ENCODE data around the gene ADAT3.
A peak's percentile ranks its signal among the peaks of the same experiment; 100 is the strongest.

ADAT3 gene

DNA sequence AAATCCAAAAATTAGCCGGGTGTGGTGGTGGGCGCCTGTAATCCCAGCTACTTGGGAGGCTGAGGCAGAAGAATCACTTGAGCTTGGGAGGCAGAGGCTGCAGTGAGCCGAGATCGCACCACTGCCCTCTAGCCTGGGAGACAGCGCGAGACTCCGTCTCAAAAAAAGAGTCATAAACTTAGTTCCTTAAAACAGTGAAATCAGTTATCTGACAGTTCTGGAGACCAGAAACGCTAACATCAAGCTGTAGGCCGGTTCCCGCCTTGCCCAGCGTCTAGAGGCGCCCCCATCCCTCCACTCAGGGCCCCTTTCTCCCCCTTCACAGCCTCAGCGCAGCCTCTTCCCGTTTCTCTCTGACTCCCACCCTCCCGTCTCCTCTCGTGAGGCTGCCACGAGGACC is 11.9 kb downstream of the ADAT3 start:
- no peak for DNase-seq

DNA sequence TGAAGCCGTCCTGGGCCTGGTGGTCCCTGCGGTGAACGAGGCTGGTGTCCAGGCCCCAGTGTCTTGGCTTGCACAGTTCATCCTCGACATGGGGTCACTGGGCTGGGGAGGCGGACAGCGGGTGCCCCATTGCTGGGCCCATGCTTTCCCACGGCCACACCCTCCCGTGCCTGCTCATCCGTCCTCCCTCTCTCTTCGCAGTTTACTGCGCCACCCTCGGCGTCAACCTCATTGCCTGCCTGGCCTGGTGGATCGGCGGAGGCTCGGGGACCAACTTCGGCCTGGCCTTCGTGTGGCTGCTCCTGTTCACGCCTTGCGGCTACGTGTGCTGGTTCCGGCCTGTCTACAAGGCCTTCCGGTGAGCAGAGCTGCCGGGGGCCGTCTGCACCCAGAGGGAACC is 12.7 kb downstream of the ADAT3 start:
- DNase-seq = no peak

DNA sequence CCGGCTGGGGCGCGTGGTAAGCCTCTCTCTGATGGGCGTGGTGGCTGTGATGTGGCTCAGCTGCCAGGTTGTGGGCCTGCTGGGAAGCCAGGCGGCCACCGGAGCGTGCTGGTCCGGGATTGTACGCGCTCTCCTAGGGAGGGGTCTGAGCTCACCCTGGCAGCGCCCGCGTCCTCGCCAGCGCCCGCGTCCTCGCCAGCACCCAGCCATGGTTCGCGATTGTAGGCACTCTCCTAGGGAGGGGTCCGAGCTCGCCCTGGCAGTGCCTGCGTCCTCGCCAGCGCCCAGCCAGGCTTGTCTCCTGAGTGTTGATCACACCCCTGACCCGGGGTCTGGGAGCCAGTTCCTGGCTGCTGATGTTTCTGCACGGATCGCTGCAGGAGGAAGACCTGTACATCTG is 13.8 kb downstream of the ADAT3 start:
- no peak for DNase-seq

DNA sequence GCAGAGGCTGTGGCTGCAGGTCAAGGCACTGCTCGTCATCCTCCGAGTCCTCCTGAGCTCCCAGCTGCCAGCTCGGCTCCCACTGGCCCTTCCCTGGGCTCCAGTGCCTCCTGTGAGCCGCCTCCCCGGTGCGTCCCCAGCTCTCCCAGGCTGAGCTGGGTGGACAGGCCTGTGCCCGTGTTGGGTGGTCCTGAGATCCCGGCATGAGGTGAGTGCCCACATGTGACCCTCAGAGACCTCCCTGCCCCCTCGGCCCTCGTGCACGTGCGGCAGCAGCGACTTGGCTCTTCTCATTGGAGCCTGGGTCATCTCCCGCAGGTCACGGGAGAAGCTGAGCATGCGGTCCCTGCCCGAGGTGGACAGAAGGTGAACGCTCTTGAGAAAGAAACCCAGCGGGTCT is 15.4 kb downstream of the ADAT3 start:
- DNase-seq = no peak

DNA sequence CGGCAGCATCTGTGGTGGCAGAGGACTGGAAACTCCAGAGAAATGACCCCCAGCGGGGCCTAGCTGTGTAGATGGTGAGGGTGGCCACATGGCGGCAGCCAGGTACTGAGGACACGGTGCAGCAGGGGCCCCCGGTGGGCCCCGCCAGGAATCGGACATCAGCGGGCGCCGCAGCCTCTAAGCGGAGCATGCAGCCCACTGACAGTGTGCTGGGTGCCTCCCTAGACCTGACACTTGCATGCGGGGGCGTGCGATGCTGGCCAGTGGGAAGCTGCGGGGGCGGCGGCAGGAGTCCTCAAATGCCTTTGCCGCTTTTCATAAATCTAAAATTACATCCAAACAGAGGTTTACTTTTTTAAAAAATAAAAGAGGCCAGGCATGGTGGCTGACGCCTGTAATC is 16.1 kb downstream of the ADAT3 start:
- no peak for DNase-seq

DNA sequence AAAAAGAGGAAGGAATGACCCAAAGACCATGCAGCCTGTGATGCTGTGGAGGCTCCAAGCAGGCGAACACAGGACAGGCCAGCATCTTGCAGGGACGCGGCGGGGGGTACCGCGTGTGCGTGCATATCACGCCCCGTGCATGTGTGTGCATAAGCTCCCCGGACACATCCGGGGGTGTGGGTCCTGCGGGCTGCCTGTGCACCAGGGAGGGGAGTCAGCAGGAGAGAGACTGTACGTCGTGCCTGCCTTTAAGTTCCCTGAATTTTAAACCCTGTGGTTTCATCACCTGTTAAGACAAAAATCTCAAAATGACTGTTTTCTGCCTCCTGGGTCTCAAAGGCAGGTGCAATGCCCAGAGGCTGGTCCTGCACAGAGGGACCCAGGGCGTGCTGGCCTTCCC is 16.6 kb downstream of the ADAT3 start:
- DNase-seq = no peak

DNA sequence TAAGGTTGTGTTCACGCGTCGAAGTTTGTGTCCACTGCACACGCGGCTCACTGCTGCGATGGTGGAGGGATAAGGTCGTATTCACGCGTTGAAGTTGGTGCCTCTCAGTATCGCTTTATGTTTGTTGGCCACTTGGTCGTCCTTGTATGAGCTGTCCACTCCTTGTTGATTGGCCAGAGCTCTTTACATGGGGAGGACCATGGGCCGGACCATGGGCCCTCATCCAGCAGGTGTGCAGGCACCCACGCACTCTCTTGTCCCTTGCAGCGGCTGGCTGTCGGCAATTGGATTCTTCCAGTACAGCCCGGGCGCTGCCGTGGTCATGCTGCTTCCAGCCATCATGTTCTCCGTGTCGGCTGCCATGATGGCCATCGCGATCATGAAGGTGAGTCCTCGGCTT is 17.6 kb downstream of the ADAT3 start:
- no peak for DNase-seq

DNA sequence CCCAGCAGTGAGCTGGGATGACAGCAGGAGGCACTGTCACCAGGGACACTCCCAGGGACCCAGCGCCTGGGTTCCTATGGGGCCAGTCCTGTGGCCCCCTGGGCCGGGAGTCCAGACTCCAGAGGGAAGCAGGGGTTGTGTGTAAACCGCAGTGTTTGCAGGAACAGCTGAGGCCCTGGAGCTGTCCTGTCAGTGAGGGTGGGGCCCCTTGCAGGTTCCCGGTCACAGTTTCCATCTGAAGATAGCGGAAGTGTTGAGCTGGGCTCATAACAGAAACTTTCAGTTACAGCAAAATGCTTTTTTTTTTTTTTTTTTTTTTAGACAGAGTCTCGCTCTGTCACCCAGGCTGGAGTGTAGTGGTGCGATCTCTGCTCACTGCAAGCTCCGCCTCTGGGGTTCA is 18.1 kb downstream of the ADAT3 start:
- no peak for DNase-seq

DNA sequence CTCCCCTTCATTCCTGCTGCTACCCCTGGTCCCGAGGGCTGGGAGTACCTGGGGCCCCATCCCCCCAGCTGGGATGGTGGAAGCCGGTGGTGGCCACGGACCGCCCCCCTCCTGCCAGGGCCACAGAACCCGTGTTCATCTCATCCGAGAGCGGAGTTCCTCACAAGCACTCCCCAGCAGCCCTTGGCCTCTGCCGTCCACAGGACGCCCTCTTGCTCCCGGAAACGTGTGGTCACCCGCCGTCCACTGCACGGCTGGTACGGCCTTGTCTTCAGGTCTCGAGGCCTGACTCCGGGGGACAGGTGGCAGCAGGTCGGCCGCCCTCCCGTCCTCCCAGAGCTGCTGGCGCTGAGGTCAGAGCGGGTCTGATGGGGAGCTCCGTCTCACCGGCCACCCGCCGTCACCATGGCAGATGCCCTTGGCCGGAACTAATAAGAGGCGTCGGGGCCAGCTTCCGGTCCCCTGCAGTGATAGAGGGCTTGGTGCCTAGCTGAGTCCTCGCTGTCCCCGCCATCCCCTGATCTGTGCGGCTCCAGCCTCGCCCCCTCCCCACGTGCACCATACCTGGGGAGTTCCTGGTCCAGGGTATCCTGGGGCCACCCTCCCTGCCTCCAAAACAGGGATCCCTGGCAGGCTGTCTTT is 19.2 kb downstream of the ADAT3 start:
- no peak for DNase-seq

DNA sequence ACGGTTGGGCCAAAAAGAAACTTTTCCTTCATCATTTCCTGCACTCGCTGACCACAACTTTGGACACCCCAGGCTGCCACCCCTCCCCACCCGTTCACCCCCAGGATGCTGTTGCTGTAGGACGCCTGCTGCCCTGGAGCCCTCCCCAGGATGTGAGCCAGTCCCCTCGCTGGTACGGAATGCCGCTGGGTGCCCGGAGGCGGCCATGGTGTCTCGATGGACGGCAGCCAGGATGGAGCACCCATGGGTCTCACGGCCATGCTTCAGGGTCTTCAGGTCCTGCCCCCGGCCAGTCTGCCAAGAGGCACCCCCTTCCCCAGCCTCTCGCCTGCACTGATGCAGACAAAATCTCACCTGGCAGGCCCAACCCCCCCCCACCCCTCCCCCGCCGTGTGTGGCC is 20.3 kb downstream of the ADAT3 start:
- DNase-seq = no peak

DNA sequence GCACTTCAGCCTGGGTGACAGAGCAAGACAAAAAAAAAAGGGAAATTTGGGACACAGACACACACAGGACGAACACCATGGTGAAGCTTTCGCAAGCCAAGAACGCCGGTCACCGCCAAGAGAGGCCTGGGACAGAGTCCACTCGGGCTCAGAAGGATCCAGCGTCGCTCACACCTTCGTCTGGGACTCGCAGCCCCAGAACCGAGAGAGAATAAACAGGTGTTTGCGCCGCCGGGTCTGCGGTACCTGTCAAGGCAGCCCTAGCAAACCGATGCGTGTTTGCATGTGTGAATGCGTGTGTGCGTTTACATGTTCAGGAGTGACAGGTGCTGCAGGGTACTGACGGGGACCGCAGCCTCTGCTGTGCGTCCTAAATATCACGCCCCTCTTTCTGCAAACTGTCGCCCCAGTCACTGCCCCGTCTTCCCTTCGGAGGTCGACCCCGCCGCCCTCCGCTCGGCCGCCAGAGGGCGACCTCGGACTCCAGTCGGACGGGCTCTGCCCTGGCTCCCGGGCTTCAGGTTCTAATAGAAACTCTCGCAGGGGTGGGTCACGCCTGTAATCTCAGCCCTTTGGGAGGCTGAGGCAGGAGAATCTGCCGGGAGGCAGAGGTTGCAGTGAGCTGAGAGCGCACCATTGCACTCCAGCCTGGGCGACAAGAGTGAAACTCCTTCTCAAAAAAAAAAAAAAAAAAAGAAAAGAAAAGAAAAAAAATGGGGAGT is 24.0 kb downstream of the ADAT3 start:
- peak; percentile 88 for DNase-seq

DNA sequence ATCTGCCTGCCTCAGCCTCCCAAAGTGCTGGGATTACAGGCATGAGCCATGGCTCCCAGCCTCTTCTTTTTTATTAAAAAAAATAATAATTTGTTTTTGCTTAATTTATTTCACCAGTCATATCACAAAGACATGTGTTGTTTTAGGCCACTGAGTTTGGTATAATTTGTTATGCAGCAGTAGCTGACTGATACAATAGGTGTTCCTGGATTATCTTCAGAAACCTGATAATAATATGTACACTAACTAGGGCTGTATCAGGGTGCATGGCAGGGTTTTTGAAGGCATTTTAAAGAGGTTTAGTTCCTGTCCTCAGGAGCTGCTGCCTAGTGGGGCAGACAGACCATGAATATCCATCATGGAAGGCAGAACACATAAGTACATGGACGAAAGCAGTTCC is 26.2 kb downstream of the ADAT3 start:
- DNase-seq = no peak

DNA sequence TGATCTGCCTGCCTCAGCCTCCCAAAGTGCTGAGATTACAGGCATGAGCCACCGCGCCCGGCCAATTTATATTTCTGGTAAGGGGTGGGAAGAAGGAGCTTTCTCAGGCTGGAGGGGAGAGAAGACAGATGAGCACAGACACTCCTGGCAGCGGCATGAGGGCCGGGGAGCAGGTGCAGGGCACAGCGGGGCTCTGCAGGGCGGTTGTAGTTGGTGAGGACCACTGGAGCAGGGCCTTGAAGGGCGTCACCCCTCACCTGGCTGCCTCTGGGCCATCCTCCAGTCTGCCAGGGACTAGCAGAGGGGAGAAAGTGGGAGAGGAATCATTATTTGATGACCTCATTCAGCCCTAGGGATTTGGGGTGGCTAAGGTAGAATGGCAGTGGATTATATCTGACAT is 27.2 kb downstream of the ADAT3 start:
- no peak for DNase-seq

DNA sequence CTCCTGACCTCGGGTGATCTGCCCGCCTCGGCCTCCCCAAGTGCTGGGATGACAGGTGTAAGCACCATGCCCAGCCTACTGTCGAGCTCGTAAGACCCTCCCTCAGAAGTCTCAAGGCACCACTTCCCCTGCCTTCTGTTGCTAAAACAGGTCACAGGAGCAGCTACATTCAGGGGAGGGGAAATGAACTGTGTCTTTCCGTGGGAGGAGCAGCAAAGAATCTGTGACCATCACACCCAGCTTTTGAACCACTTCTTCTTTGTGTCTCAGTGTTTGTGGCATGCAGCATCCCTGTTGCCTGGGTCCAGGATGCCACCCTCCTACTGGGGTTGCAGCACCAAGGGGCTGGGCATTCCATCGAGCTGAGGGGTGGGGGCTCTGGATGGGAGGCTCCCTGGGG is 28.0 kb downstream of the ADAT3 start:
- DNase-seq = no peak

DNA sequence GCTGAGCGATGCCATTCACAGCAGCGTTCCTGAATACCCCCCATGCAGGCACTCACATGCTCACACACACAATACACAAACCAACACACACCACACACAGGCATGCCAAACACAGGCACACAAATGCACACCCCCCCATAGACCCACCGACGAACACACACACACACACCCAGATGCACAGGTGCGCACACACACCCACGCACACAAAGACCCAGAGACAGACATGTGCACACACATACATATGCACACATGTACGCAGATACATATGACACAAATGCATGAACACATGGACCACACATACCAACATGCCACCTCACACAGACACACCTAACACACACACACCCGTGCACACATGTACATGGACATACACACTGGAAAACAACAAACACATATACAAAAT is 28.7 kb downstream of the ADAT3 start:
- DNase-seq = no peak

DNA sequence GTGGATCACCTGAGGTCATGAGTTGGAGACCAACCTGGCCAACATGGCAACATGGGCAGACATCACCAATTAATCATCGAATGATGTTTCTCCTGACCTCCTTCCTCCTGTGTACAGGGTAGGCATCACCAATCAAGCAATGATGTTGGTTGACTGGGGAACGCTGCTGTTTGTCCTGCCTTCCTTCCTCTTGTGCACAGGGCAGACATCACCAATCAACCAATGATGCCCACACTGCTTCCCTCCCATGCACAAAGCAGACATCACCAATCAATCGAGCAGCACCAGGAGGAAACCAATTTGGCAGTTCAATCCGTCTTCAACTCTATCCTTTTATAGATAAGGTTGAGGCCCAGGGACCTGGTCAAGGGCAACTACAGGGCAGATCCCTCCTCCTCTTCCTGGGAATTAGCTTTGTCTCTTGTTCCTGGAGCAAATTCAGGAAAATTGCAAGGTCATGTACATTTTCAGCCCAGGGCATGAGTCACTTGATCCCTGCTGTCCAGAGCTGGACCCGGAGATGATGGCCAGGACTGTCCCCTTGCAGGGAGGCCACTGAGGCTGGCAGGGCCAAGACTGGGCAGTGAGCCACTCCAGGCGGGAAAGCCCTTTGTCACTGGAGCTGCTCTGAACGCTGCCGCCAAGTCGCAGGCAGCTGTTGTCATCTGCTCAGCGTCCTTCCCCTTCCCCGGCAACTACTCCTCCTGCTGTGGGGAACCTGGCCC is 30.4 kb downstream of the ADAT3 start:
- DNase-seq = no peak

DNA sequence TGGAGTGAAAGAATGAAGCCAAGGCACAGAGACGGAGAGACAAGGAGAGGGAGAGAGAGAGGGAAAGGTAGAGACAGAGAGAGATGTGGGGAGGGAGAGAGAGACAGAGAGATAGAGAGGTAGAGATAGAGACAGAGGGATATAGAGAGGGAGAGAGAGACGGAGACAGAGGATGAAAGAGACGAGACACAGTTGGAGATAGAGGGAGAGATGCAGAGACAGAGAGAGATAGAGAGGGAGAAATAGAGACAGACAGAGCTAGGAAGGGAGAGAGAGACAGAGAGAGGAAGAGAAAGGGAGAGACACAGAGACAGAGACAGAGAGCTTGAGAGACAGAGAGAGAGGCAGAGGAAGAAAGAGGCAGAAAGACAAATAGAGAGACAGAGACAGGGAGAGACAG is 31.2 kb downstream of the ADAT3 start:
- no peak for DNase-seq

DNA sequence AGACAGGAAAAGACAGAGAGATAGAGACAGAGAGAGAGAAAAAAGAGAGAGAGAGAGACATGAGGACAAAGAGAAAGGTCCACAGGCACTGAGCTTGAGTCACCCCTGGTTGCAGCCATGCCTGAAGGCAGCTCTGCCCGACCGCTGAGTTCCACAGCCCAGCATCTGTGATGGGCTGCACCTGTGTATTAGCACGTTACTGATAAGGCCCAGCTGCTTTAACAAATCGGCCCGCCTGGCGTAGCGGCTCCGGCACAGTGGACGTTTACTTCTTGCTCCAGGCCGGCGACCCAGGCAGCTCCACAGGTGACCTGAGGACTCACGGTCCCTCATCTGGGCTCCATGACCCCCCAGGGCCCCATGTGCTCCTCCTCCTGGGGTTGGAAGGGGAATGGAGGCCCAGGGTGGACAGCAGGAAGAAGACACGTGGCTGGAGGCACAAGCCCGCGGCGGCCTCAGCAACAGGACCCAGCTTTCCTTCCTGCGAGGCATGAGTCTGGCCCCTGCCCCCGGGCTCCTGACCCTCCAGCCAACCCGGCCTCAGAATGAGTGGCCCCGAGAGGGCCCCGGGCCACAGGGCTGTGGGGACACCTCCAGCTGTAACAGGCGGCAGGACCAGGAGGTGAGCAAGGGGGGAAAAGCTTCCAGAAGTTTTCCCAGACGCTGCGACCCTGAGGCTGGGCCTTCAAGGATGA is 31.9 kb downstream of the ADAT3 start:
- DNase-seq = no peak

DNA sequence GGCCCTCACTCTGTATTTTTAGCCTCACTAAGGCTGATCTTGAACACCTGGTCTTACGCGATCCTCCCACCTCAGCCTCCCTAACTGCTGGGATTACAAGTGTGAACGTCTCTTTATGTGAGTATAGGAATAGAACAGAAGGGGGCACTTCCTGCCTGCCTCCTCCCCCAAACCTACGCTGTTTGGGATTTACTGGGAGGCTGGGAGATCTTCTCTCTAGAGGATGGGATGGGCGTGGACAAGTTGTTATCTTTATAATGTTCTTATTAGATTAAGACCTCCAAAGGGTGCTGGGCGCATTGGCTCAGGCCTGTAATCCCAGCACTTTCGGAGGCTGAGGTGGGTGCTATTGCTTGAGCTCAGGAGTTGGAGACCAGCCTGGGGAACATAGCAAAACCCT is 32.9 kb downstream of the ADAT3 start:
- DNase-seq = no peak

DNA sequence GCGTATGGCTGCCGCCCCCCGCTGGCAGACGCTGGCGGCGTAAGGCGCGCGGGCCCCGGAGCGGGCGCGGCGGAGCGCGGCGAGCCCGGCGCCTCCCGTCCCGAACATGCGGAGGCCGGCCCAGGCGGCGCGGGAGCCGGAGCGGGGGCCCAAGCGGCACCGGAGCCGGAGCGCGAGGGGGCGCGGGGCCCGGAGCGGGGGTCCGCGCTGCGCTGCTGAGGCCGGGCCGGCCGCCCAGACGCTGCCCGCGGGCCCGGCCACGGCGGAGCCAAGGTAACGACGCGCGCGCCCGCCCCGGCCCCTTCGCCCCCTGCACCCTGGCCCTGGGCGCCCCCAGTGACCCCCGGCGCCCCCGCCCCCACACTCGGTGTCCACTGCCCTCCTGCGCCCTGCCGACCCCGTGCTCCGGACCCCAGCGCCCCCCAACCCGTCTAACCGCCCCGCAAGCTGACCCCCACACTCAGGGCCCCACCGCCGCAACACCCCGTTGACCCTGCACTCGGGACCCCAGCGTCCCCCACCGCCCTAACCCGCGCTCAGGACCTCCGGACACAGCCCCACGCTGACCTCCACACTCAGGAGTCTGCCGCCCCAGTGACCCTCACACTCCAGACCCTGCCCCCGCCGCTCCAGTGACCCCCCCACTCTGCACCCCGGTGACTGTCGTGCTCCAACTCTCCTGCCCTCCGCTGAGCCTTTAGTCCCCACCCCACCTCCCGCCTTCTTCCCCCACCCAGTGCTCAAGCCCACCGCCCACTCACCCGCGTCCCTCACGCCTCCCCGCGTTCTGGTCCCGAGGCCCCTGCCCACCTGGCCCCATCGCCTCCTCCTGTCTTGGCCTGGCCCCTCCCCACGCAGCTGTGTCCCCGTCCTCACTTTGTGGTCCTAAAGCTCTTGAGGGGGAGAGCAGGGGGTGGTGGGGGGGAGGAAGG is 36.2 kb downstream of the ADAT3 start, which contains the start of gene CSNK1G2:
CSNK1G2 (plus strand) TSS at position 27 of the 932 bp plus-strand sequence. CDS start 28,601 bp downstream, outside the sequence.
- no peak for DNase-seq

DNA sequence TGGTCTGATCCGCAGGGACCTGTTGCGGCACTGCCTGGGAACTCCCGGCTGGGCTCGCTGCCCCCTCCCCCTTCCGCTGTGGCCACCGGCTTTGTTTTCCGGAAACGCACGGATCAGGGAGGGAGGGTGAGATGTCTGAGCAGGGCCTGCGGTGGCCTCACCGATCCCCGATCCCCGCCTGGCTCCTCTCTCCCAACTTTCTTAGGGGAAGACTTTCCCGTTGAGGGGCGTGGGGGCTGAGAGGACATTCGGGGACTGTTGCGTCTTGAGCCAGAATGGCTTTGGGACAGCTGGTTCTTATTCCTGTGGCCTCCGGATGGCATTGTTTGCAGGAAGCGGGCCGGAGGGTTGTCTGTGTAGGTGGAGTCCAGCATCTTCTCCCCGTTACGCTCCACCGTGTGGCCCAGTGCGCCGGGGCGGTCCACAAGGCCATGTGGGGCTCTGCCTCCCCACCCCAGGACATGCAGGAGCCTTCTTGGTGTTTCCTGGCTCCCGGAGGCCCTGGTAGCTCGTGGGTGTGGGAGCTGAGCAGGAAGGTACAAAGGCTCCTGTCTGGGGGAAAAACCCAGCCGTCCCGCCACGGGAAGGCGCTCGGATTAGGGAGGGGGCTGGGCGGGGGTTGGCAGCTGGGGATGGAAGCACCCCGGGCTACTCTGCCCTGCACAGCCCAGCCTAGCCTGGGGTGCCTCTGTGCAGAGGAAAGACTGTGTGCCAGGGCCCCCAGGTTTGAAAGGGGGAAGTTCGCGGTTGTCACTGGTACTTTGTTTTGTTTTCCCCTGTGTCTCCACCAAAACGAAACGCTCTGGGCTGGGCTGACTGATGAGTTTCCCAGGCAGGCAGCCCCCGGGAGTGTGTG is 37.1 kb downstream of the ADAT3 start:
- peak; percentile 92 for DNase-seq
